Measurements from ENCODE around the gene RRP1.

DNA sequence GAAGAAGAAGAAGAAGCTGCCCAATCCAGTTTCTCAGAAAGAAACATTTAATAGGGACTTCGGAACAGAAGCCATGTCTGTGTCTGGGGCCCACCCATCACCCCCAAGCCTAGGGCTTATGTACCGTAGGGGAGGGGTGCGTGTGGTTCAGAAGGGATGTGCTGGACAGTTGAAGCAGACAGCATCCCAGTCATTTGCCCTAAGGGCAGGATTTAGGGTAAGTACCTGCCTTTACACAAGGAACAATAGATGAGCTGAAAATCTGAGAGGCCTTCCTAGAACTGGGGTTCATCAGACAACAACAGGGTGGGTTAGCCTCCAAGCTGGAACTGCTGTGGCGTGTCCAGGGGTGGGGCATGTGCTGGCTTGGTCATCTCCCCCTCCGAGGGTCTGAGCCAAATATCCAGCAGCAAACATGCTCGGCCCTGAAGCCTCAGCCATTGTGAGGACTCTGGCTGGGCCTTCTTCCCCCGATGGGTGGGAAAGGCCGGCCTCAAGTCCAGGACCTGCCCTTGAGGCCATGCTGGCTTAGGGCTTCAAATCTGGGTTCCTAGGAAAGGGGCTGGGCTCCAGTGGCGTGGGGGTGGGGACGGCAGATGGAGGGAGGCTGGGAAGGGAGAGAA, 25.4 kb upstream of the RRP1 start:
- TF ChIP-seq, protein P1, sequence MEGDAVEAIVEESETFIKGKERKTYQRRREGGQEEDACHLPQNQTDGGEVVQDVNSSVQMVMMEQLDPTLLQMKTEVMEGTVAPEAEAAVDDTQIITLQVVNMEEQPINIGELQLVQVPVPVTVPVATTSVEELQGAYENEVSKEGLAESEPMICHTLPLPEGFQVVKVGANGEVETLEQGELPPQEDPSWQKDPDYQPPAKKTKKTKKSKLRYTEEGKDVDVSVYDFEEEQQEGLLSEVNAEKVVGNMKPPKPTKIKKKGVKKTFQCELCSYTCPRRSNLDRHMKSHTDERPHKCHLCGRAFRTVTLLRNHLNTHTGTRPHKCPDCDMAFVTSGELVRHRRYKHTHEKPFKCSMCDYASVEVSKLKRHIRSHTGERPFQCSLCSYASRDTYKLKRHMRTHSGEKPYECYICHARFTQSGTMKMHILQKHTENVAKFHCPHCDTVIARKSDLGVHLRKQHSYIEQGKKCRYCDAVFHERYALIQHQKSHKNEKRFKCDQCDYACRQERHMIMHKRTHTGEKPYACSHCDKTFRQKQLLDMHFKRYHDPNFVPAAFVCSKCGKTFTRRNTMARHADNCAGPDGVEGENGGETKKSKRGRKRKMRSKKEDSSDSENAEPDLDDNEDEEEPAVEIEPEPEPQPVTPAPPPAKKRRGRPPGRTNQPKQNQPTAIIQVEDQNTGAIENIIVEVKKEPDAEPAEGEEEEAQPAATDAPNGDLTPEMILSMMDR (IDR thresholded peaks at IDR 0.05), result no peak
- TF ChIP-seq POLR2A (IDR thresholded peaks at IDR 0.05), result no peak

Data from Peyer's patch (tissue), 4 donors.